Activated effector memory CD4-positive, alpha-beta T cell treated with Interleukin-2 at 50 U/mL for 16 hours (primary cell): Measurements from ENCODE around the gene TPM3.
"Not testable (repeated sequence)": the region's sequence is repeated elsewhere in the genome, so short reads cannot be mapped to it uniquely, and the experiment has no call there.

Source experiments
- DNase-seq: peaks from one replicate; pipeline ENCODE4 v3.0.0-alpha.2; 2020

Gene TPM3

GRCh38 chr1:154191990-154192461 is at the start of gene TPM3:
TSS of gene TPM3 (minus strand) at chr1:154192100. CDS start at chr1:154192018, 82 bp downstream.
- no peak for DNase-seq

- no peak for DNase-seq
These were observed 48.5 kb upstream of the TPM3 start for GRCh38 chr1:154240294-154240833.

- DNase-seq = no peak
These were observed 47.6 kb upstream of the TPM3 start for GRCh38 chr1:154239491-154239890.

GRCh38 chr1:154237880-154238506 is 46.1 kb upstream of the TPM3 start:
- DNase-seq = no peak

GRCh38 chr1:154237435-154237834 is 45.5 kb upstream of the TPM3 start:
- no peak for DNase-seq

DNA sequence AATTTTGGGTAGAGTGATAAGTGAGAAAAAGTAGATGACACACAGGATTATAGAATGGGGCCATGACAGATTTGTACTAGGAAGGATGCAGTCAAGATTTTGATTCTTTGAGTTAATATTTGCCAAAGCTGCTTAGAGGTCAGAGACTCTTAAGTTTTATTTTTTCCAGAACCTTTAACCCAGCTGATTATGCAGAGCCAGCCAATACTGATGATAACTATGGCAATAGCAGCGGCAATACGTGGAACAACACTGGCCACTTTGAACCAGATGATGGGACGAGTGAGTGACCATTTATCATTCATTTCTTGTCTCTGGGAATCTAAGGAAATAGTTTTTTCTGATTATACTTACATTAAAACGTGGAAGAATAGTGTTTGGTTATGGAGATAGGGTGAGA is 45.0 kb upstream of the TPM3 start:
- DNase-seq = no peak

- not testable (repeated sequence) for DNase-seq
These were observed 41.2 kb upstream of the TPM3 start for GRCh38 chr1:154233127-154233526.

- DNase-seq = not testable (repeated sequence)
These were observed 39.2 kb upstream of the TPM3 start for GRCh38 chr1:154231112-154231511.

- no peak for DNase-seq
These were observed 33.5 kb upstream of the TPM3 start for GRCh38 chr1:154225370-154225769.

DNA sequence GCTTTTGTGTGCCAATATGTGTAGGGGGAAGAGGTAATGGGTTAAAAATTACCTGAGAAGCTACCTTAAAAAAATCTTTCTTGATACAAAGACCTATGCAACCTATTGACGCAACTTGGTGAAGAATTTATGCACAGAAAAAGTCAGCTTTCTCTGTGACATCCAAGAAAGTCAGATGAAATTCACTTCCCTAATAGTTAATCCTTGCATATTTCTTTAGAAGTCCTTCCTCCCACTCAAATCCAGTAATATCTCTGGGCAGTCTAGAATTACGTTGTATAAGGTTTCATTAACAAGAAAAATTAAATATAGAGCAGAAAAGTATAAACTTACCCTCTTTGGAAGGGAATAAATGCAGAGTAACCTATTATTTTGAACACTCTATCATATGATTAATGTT is 31.7 kb upstream of the TPM3 start:
- no peak for DNase-seq

GRCh38 chr1:154222918-154223317 is 31.0 kb upstream of the TPM3 start:
- DNase-seq = no peak

DNA sequence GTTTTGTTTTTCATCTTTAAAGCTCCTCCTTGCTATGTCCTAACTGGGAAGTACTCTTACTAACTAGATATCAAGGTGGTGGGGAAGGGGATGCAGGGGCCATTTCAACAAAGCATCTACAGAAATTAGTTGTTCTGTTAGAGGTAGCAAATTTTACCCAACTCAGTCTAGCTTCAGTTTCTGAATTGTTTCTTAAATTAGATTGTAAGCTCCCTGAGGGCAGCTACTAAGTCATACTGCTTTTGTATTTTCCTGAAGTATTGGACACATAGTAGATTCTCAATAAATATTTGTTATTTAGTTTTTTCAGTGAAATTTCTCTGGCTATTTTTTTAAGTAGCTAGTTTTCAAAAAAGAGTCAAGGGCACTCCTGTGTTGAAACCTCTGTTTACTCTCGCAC is 30.6 kb upstream of the TPM3 start:
- DNase-seq = no peak

GRCh38 chr1:154221278-154222001 is 29.5 kb upstream of the TPM3 start:
- DNase-seq = peak; percentile 67

GRCh38 chr1:154220970-154221277 is 29.0 kb upstream of the TPM3 start:
- no peak for DNase-seq

- peak; percentile 98 for DNase-seq
These were observed 28.4 kb upstream of the TPM3 start, which contains the start of gene UBAP2L for GRCh38 chr1:154220071-154220969. TSS of gene UBAP2L (plus strand) at chr1:154220955. CDS start at chr1:154225124, 4,169 bp downstream.

GRCh38 chr1:154219541-154219940 is 27.6 kb upstream of the TPM3 start:
- DNase-seq = no peak

- DNase-seq = no peak
These were observed 26.6 kb upstream of the TPM3 start for GRCh38 chr1:154218545-154218944.

DNA sequence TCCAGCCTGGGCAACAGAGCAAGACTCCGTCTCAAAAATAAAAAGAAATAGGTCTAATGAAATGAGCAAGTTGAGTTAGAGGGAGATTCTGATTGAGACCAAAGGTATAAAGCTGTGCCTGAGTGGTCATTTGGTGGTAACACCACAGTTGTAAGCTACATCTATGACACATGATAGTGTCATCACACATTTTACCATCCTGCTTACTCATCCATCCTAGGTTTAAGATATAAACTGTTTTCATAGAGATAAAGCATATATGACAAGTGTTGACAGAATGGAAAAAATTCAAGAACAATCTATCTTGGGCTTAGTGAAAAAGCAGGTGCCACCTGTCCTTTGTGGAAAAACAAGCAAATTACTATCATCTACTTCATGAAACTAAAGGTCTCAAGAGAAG is 21.4 kb upstream of the TPM3 start:
- no peak for DNase-seq

DNA sequence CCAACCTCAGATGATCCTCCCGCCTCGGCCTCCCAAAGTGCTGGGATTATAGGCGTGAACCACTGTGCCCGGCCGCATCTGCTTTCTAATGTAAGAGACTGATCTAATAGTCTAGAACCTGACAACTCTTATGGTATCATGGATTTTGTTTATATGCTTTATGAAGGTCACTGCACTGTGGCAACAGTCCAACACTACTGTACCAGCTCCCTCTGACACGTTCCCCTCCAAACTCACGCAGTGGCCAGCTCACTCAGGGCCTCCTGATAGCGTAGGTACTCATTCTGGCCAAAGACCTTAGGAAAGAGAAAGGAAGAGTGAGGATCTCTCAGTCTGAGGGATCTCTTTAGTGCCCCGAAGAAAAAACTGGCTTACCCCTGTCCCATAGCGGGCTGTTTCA is 20.2 kb upstream of the TPM3 start:
- no peak for DNase-seq

- DNase-seq = no peak
These were observed 16.9 kb upstream of the TPM3 start for GRCh38 chr1:154208677-154209388.

DNA sequence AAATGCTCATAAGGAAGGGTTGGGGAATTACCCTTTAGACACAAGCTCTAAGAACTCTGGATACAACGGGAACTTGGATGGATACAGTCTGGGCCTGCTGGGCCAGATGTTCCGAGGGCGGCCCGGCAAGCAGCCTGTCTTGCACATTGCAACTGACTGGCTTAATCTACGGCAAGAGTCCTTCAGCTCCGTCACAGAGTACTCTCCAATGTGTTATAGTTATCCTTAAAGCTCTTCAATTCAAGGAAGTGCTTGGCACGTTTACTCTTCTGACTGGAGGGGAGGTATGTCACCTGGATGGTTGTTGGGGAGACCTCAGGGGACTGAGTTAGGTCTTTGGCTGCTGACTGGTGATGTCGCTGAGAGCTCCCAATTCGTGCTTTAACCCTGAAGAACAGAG is 15.4 kb upstream of the TPM3 start:
- DNase-seq = no peak

DNA sequence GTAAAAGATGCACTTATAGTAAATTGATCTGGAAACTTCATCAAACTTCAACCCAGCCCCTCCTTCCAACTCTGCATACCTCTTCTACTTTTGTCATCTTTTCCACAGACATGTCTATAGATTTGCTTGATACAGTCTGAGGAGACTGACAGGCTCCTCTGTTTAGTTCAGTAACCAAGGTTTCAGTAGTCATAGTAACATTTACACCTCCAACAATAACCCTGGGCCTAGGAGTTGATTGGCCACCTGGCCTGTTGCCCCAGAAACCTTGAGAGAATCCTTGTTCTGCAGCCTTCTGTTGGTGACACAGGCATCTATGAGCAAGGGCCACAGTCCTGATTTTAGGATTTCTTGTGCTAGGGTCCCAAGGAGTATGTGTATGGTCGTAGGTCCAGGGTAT is 14.3 kb upstream of the TPM3 start, which contains the start of gene CFAP141:
Gene CFAP141, minus strand, starts transcription at position 138 of the 400 bp plus-strand sequence. Its CDS starts 26 bp downstream, at position 112.
- DNase-seq = no peak
